Measurements from ENCODE around the gene LHX6.

GRCh38 chr9:122192261-122192875 is 36.4 kb downstream of the LHX6 start:
- TF ChIP-seq CTCF (conservative IDR thresholded peaks at IDR 0.05; ENCODE audit: low read depth, low read length): no peak
- TF ChIP-seq EZH2phosphoT487 (IDR thresholded peaks at IDR 0.05; ENCODE audit: borderline replicate concordance, low read length): no peak
